IPS-15b (cell line): ENCODE data around the gene USP24.

Experiments
- H3K27me3 ChIP-seq: one replicate; pipeline ENCODE4 v1.6.1; 2013; ENCODE audit warnings: low read length; ENCODE audit not compliant: control insufficient read depth, insufficient read depth
- H3K36me3 ChIP-seq: one replicate; pipeline ENCODE4 v1.6.1; 2013; ENCODE audit warnings: low read length; ENCODE audit not compliant: control insufficient read depth, insufficient read depth
- H3K4me1 ChIP-seq: one replicate; pipeline ENCODE4 v1.6.1; 2013; ENCODE audit warnings: mild to moderate bottlenecking, low read length; ENCODE audit not compliant: control insufficient read depth, insufficient read depth
- H3K4me3 ChIP-seq: one replicate; pipeline ENCODE4 v1.5.1; 2013; ENCODE audit warnings: low read depth, low read length
- H3K9ac ChIP-seq: one replicate; pipeline ENCODE4 v1.6.1; 2013; ENCODE audit warnings: low read depth, mild to moderate bottlenecking, low read length
- H3K9me3 ChIP-seq: one replicate; pipeline ENCODE4 v1.6.1; 2013; ENCODE audit warnings: mild to moderate bottlenecking, low read length; ENCODE audit not compliant: control insufficient read depth, insufficient read depth

Gene USP24

GRCh38 chr1:55087439-55087838, 127.7 kb downstream of the USP24 start:
- Histone ChIP-seq H3K9ac (no peak overlapping the region), H3K27me3 (no peaks in the 10 kb centered on the region), H3K36me3 (peaks cover 4% of the 10 kb centered on the region), H3K9me3 (no peaks in the 10 kb centered on the region), H3K4me3 (no peak overlapping the region), H3K4me1 (peaks cover 3% of the 10 kb centered on the region)

DNA sequence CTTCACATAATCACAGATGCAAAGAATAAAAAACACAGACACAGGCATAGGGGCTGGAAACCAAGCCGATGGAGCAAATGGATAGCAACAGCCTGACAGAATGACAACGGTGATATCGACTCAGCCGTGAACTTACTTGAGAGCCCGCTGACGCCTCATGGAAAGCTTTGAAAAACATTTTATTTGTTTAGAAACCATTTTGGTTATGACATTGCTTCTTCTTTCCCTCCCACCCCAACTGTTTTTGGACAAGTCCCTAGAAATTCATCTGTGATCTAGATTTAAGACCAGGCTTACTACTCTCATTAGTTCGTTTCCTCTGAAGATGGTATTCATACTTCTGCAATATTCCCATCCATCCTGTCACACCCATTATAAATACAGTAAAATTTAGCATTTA, 130.9 kb downstream of the USP24 start:
- Histone ChIP-seq H3K27me3 (no peaks in the 10 kb centered on the region), H3K36me3 (peaks cover 4% of the 10 kb centered on the region), H3K4me3 (no peak overlapping the region), H3K9me3 (no peaks in the 10 kb centered on the region), H3K9ac (no peak overlapping the region), H3K4me1 (peaks cover 3% of the 10 kb centered on the region)

DNA sequence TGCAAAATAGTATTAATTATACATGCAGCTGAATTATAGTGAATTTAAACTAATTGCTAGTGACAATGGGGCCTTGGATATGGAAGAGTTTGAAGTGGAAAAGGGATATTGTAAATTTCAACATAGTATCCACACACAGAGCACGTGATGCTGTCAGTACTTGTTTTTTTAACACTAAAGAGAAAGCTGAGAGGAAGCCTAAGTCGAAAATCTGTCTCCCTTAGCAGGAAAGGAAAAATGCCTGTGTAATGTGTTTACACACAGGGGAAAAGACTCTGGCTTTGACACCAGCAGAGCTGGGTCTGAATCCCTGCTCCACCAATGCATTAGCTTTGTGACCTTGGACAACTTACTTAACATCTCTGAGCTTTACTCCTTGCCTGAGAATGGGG, 133.3 kb downstream of the USP24 start:
- Histone ChIP-seq H3K27me3 (no peaks in the 10 kb centered on the region), H3K36me3 (peaks cover 4% of the 10 kb centered on the region), H3K4me1 (no peaks in the 10 kb centered on the region), H3K9ac (no peak overlapping the region), H3K4me3 (no peak overlapping the region), H3K9me3 (no peaks in the 10 kb centered on the region)

GRCh38 chr1:55081188-55081904, 133.8 kb downstream of the USP24 start:
- Histone ChIP-seq H3K4me1 (no peaks in the 10 kb centered on the region), H3K9ac (no peak overlapping the region), H3K4me3 (no peak overlapping the region), H3K27me3 (no peaks in the 10 kb centered on the region), H3K9me3 (no peaks in the 10 kb centered on the region), H3K36me3 (peaks cover 4% of the 10 kb centered on the region)

GRCh38 chr1:55079651-55080050, 135.5 kb downstream of the USP24 start:
- no peaks in the 10 kb centered on the region for H3K9me3 ChIP-seq
- no peak overlapping the region for H3K9ac ChIP-seq
- H3K4me1 ChIP-seq = no peaks in the 10 kb centered on the region
- no peak overlapping the region for H3K4me3 ChIP-seq
- H3K27me3 ChIP-seq = no peaks in the 10 kb centered on the region
- peaks cover 1% of the 10 kb centered on the region for H3K36me3 ChIP-seq

DNA sequence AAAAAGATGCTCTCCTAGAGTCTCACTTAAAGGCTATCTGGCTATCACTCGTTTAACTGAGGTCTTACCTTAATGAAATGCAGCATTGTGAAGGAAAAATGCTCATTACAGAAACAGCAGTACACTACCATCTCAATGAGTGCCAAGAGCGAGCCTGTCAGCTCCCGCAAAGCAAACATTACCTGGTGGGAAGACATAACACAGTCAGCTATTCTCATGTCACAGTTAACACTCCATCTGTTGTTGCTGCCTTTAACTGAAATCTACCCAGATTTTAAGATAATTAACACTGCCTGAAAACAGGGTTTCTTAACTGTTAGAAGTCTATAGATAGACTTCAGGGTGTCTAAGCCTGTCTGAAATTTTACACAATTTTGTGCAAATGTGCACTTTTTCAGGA, 136.7 kb downstream of the USP24 start:
- Histone ChIP-seq H3K4me1 (no peaks in the 10 kb centered on the region), H3K9ac (no peak overlapping the region), H3K27me3 (no peaks in the 10 kb centered on the region), H3K9me3 (no peaks in the 10 kb centered on the region), H3K4me3 (no peak overlapping the region), H3K36me3 (no peaks in the 10 kb centered on the region)

DNA sequence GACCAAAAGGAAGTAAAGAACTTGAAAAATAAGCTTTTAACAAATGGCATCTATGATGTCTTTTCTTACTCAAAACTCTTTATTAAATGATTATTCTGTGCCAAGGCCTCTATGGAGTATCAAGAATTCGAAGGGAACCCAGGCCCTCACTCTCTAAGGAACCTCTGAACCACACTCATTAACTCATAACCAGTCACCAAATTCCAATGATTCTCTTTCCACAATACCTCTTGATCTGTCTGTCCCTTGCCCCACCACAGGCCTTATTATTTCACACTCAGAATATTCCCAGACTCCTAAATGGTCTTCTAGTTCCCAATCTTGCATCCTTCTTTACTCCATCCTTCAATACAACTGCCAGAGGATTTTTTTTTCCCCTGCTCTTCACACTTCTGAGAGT, 138.8 kb downstream of the USP24 start:
- no peak overlapping the region for H3K9ac ChIP-seq
- no peak overlapping the region for H3K4me3 ChIP-seq
- H3K36me3 ChIP-seq = peaks cover 4% of the 10 kb centered on the region
- no peaks in the 10 kb centered on the region for H3K9me3 ChIP-seq
- H3K4me1 ChIP-seq = peaks cover 2% of the 10 kb centered on the region
- no peaks in the 10 kb centered on the region for H3K27me3 ChIP-seq

- Histone ChIP-seq H3K36me3 (peaks cover 6% of the 10 kb centered on the region), H3K4me1 (peaks cover 2% of the 10 kb centered on the region), H3K27me3 (no peaks in the 10 kb centered on the region), H3K9ac (no peak overlapping the region), H3K9me3 (no peaks in the 10 kb centered on the region), H3K4me3 (no peak overlapping the region)
Measured at GRCh38 chr1:55074455-55074854, 140.7 kb downstream of the USP24 start.

- Histone ChIP-seq H3K9ac (no peak overlapping the region), H3K4me3 (no peak overlapping the region), H3K27me3 (no peaks in the 10 kb centered on the region), H3K9me3 (no peaks in the 10 kb centered on the region), H3K36me3 (peaks cover 6% of the 10 kb centered on the region), H3K4me1 (peaks cover 2% of the 10 kb centered on the region)
Measured at GRCh38 chr1:55073187-55073916, 141.8 kb downstream of the USP24 start.

GRCh38 chr1:55071477-55071876, 143.7 kb downstream of the USP24 start:
- Histone ChIP-seq H3K36me3 (peaks cover 6% of the 10 kb centered on the region), H3K27me3 (no peaks in the 10 kb centered on the region), H3K4me3 (no peak overlapping the region), H3K9ac (no peak overlapping the region), H3K9me3 (no peaks in the 10 kb centered on the region), H3K4me1 (peaks cover 2% of the 10 kb centered on the region)

- H3K36me3 ChIP-seq = peaks cover 6% of the 10 kb centered on the region
- H3K4me3 ChIP-seq = no peak overlapping the region
- H3K9me3 ChIP-seq = no peaks in the 10 kb centered on the region
- H3K9ac ChIP-seq = no peak overlapping the region
- H3K4me1 ChIP-seq = peaks cover 2% of the 10 kb centered on the region
- H3K27me3 ChIP-seq = no peaks in the 10 kb centered on the region
Measured at GRCh38 chr1:55070293-55071164, 144.6 kb downstream of the USP24 start.
